Measurements from ENCODE around the gene TP53TG5.
"Not testable (repeated sequence)": the region's sequence is repeated elsewhere in the genome, so short reads cannot be mapped to it uniquely, and the experiment has no call there.

Gene TP53TG5

GRCh38 chr20:45366631-45367030 lies 11.5 kb downstream of the TP53TG5 start:
- no peak for DNase-seq (ENCODE audit: low read depth in 3 of 3)

GRCh38 chr20:45366192-45366591 lies 11.9 kb downstream of the TP53TG5 start:
- DNase-seq (ENCODE audit: low read depth in 3 of 3), result no peak

GRCh38 chr20:45365444-45365970 lies 12.6 kb downstream of the TP53TG5 start:
- no peak for DNase-seq (ENCODE audit: low read depth in 3 of 3)

GRCh38 chr20:45363611-45364492 lies 14.3 kb downstream of the TP53TG5 start:
- DNase-seq (ENCODE audit: low read depth in 3 of 3), result no peak

- peak; percentile 97 to 98 (median 98) for DNase-seq (ENCODE audit: low read depth in 3 of 3)
Observed at GRCh38 chr20:45362804-45363610, 15.1 kb downstream of the TP53TG5 start, which contains the start of gene SYS1. Gene SYS1, plus strand, starts transcription at chr20:45363156. Its CDS starts 376 bp downstream, at chr20:45363532.

- DNase-seq (ENCODE audit: low read depth in 3 of 3), result no peak
Observed at GRCh38 chr20:45361793-45362192, 16.3 kb downstream of the TP53TG5 start.

GRCh38 chr20:45359406-45360148 lies 18.5 kb downstream of the TP53TG5 start:
- DNase-seq (ENCODE audit: low read depth in 3 of 3), result no peak

GRCh38 chr20:45359069-45359405 lies 19.1 kb downstream of the TP53TG5 start:
- DNase-seq (ENCODE audit: low read depth in 3 of 3), result no peak

GRCh38 chr20:45358282-45359068 lies 19.6 kb downstream of the TP53TG5 start:
- no peak for DNase-seq (ENCODE audit: low read depth in 3 of 3)

- no peak for DNase-seq (ENCODE audit: low read depth in 3 of 3)
Observed at GRCh38 chr20:45355209-45356084, 22.7 kb downstream of the TP53TG5 start.

GRCh38 chr20:45354423-45355208 lies 23.5 kb downstream of the TP53TG5 start:
- no peak for DNase-seq (ENCODE audit: low read depth in 3 of 3)

GRCh38 chr20:45353746-45354145 lies 24.4 kb downstream of the TP53TG5 start:
- no peak for DNase-seq (ENCODE audit: low read depth in 3 of 3)

GRCh38 chr20:45352729-45353128 lies 25.4 kb downstream of the TP53TG5 start:
- DNase-seq (ENCODE audit: low read depth in 3 of 3), result no peak

GRCh38 chr20:45350795-45351194 lies 27.3 kb downstream of the TP53TG5 start:
- not testable (repeated sequence) for DNase-seq (ENCODE audit: low read depth in 3 of 3)

GRCh38 chr20:45350217-45350616 lies 27.9 kb downstream of the TP53TG5 start:
- no peak for DNase-seq (ENCODE audit: low read depth in 3 of 3)

- DNase-seq (ENCODE audit: low read depth in 3 of 3), result peak; percentile 47 to 61 (median 48)
Observed at GRCh38 chr20:45347936-45348778, 30.0 kb downstream of the TP53TG5 start, which contains the start of gene SDC4. Gene SDC4, minus strand, starts transcription at chr20:45348424. Its CDS starts 40 bp downstream, at chr20:45348384.

- no peak for DNase-seq (ENCODE audit: low read depth in 3 of 3)
Observed at GRCh38 chr20:45347297-45347935, 30.7 kb downstream of the TP53TG5 start.

GRCh38 chr20:45346851-45347250 lies 31.3 kb downstream of the TP53TG5 start:
- no peak for DNase-seq (ENCODE audit: low read depth in 3 of 3)
